ENCODE measurements around the gene ENHO.
"Not testable (repeated sequence)": the region's sequence is repeated elsewhere in the genome, so short reads cannot be mapped to it uniquely, and the experiment has no call there.

ENHO gene

DNA sequence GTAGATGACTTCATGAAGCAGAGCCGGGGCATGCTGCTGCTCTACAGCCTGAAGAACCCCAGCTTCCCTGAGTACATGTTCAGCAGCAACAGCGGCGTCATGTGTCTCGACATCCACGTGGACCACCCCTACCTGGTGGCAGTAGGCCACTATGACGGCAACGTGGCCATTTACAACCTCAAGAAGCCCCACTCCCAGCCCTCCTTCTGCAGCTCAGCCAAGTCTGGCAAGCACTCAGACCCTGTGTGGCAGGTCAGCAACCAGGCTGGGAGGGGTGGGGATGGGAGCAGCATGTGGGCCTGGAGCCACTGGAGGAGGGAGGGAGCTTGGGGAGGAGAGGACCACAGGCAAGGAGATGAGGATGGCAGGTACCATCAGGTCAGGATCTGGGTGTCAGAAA lies 16.2 kb downstream of the ENHO start:
- DNase-seq (ENCODE audit: low read depth), result no peak

DNA sequence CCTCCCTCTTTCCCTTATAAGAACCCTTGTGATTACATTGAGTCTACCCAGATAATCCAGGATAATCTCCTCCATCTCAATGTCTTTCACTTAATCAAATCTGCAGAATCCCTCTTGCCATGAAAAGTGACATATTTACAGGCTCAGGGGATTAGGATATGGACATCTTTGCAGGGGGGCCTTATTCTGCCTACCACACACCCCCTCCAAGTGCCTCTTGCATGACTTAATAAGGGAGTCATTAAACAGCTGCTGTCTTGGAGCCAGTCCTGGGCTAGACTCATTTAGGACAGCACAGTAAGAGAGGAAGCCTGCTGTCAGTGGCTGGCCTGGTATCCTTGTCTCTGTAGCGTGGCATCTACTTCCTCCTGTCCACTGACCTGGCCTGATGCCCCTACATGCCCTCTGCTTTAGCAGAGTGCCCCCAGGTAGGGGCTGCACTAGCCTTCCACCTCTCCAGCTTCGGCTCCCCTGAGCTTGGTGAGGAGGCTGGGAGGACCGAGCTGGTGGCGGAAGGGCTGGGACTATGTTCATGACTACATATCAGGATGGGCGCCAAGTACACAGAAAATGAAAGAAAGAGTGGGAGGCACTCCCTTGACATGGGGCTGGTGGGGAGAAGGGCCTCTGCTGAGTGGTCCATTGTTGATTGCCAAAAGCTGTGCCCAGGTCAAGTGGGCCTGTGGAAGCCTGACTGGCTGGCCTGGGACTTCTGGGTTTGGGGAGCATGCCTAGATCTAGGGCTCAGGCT lies 17.2 kb downstream of the ENHO start:
- no peak for DNase-seq (ENCODE audit: low read depth)

DNA sequence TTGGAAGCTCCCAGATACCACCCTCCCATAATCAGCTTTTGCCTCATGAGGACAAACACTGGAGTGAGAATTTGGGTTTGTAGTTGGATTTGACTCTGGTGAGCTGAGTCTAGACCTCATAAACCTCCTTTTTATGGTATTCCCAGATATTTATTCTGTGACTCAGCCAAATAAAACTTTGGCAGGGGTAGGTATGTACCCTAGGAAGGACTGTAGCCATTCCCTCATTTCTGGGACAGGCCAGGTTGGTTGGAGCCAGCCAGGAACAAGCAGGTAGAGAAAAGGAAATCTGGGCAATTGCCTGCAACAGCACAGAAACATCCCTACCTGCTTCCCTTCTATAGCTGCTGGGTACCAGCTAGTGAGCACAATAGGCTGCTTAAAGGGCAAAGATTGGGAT lies 19.4 kb downstream of the ENHO start:
- DNase-seq (ENCODE audit: low read depth), result no peak

DNA sequence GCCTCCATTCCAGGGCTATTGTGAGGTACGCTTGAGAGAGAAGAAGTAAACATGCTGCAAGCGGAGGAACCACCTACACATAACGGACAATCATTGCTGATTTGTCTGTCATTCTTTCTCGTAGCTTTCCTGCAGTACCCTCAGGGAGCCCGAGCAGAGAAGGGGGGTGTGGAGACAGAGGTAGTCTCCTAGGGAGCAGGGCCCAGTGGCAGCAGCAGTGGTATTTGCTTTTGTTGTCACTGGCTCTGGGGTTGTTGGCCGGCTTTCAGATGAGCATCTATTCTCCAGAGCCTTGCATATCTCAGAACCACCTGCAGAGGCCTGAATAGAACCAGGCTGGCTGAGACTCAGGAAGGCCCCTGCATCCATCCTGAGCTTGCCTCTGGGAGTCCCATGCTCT lies 19.9 kb downstream of the ENHO start:
- no peak for DNase-seq (ENCODE audit: low read depth)

DNA sequence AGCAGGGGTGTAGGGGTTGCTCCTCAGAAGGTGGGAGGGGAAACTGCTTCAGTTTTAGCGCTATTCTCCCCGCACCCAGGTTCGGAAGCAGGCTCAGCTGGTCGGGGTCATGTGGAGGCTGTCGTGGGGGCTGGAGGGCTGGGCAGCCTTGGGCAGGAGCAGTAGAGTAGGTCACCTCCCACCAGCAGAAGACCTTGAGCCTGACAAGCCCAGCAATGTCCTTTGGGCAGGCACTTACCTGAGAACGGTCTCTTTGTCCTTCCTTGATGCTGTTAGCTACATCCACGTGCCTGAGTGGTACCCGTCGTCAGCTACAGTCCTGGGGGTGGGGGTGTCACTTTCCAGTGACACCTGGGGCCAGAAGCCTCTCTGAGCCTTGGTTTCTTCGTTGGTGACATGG lies 20.3 kb downstream of the ENHO start:
- DNase-seq (ENCODE audit: low read depth), result no peak

DNA sequence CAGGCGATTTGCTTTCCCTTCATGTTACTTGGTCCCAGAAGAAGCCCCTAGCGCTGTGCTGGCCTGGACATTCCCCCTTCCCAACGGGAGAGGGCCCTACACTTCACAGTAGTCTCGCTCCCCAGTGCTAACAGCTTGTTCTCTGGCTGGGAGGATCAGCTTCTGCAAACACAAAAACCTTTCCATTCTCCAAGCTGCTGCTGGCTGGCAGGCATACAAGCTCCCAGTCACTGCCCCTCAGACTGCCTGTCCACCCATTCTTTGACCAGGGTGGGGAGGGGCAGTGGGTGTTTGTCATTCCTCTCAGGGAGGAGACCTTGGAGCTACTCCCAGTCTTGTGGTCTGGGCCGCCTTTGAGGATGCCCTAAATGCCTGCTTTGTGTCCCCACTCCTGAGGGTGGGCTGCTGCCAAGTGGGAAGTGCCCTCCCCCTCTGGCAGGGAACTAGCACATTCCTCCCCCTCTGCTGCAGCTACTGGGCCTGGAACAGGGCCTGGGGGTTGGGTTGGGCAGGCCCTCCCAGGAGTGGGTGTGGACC lies 20.8 kb downstream of the ENHO start:
- no peak for DNase-seq (ENCODE audit: low read depth)

DNA sequence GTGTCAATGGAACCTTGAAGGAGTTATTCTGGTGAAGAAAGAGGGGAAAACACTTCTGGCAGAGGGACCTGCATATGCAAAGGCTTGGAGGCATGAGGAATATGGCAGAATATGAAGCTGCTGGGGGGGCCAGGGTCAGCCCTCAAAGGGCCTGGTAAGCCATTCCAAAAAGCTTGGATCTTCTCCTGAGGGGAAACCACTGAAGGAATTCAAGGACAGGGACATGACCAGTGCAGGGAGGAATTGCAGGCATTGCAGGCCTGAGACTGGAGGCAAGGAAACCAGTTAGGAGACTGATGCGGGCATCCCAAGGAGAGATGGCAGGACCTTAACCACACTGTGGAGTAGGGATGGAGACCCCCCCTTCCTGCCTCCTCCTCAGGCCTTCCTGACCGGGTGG lies 21.4 kb downstream of the ENHO start:
- DNase-seq (ENCODE audit: low read depth), result no peak

DNA sequence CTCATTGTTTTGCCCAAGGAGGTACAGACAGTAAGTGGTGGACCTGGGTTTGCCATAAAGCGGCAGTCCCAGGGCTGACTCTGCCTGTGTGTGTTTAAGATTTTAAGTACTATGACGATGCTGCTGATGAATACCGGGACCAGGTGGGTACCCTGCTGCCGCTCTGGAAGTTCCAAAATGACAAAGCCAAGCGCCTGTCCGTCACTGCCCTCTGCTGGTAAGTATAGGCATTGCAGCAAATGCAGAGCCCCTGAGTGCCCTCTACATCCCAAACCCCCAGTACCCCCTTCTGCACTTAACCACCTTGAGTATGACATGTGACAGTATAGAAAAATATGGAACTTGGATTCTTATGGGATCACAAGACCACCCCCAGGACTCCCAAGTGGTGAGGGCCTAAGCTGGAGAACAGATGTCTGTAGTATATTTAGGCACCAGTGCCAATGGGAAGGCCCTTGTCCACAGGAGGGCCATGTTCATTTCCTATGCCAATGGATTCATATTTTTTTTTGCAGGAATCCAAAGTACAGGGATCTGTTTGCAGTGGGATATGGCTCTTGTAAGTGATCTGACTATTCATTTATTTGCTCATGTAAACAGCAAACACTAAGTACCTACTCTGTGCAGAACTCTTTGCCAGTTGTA lies 22.0 kb downstream of the ENHO start:
- peak; percentile 5 for DNase-seq (ENCODE audit: low read depth)

DNA sequence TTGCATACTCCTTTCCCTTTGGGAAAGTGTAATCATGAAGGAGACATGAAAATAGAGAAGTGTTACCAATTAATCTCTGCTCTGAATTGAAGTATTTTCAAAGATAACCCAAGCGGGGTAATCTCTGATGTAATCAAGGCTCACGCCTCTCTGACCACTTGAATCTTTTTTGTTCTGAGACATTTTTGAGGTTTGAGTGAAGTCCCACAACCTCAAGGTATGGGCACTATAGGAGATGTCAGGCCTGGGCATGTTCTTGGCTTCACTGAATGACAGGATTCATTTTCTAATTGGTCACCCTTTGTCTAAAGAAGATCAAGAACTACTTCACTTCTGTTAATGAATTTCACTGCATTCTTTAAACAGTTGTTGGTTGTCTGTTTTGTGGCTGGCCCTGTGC lies 23.7 kb downstream of the ENHO start:
- no peak for DNase-seq (ENCODE audit: low read depth)

DNA sequence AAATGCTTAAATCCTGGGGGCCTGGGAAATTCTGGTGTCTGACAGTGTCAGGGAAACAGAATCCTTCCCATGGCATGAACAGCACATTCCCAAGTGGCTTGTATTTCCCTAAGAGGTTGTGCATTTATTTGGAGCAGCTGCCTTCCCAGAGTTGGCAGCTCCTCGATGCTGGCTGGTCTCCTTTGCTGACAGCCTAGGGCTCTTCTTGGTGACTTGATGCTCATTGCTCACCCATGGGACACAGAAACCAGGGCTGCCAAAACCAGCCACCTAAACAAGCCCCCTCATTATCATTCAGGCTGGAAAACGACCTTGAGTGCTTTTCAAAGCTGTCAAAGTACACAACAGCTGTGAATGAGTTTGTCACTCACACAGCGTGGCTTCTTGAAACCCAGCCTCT lies 24.2 kb downstream of the ENHO start:
- DNase-seq (ENCODE audit: low read depth), result no peak

DNA sequence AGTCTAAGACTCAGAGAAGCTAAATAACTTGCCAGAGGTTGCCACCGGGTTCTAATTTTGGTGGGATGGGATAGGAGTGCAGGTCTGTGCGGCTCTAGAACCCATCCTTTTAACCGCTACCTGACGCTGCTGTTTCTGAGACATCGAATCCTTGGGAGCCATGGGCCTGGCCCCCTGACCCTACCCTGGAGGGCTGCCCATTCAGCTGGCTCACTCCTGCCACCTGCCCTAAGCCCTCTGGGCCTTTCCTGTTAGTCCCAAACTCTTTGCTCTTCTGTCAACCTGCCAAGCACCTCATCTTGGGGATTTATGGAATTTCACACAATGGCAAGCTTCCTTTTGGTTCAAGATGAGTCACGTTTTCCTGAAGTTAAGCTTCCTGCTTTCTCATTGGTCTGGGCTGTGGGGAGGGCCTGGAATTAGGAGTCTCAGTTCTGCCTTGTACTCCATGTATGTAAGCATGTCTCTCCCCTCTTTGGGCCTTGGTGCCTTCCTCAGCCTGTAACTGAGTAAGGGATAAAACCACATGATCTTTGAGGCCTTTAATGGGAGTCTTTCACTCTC lies 26.6 kb downstream of the ENHO start:
- peak; percentile 20 for DNase-seq (ENCODE audit: low read depth)

DNA sequence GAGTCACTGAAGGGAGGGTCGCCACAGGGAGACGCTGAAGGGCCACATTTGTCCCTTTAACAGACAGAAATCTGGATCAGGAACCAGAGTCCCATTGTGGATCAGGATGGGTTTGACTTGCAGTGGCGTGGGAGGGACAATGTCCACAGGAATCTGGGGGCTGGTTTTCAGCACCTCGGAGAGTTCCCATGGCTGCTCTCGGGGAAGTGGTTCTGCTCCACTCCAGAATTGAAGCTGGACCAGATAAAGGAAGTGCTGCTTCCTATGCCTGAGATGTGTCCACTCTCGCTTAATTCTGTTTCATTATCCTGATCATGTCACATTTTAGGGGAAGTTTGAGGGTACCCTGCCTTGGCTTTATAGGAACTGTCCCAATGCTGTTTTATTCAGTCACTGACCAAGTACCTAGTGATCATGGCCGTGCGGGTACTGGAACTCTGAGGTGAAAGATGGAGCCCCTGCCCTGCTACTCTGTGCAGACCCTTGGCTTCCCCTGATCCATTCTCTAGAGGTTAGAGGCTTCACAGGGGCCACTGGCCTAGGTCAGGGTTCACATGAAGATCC lies 28.7 kb downstream of the ENHO start:
- DNase-seq (ENCODE audit: low read depth), result peak; percentile 9

DNA sequence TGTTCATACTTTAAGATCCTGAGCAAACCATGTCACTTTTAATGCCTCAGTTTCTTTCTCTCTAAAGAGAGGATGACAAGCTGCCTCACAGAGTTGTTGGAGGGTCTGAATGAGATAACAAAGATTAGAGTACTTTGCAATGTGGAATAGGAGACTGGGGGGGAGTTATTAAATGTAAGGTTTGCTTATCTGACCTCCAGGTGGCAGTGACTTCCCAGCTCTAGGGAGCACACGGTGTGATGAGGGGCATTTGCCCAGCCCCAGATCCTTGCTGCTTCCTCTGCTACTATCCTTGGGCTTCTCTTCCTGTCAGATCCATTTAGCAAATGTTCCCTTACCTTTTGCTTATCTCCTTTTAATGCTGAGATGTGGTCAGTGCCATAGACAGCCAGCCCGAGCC lies 30.7 kb downstream of the ENHO start:
- no peak for DNase-seq (ENCODE audit: low read depth)

DNA sequence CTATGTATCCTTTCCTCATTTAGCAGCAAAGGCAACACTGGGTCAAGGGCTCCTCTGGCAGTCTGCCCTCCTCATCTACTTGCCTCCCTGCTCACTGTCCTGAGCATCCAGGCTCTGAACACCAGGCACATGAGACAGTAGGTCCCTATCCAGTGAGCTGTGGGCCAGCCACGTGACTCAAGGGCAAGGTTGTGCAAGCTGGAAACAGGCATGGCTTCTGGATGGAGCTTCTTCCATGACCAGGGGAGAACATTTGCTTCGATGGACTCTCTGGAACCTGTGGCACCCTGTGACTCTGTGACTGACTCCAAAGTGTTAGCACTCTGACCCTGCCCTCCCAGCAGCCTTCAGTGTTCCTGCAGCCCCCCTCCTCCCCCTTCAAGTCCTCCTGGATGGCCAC lies 31.2 kb downstream of the ENHO start:
- no peak for DNase-seq (ENCODE audit: low read depth)

DNA sequence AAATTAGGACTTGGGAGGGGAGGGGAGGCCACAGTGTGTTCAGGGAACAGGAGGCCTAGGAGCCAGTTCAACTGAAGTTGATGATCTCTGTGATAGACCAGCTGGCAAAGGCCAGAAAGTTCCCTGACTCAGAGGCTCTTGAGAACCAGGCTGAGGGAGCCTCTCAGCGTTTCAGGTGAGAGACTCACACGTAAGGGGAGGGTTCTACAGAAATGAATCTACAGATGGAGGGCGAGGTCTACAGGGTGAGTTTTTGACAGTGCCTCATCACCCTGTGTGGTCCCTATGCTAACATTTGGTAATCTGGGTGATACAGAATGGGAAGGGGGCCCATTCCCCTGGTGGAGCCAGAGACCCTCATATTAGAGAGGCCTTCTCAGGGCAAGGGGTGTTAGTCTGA lies 32.0 kb downstream of the ENHO start:
- DNase-seq (ENCODE audit: low read depth), result no peak

DNA sequence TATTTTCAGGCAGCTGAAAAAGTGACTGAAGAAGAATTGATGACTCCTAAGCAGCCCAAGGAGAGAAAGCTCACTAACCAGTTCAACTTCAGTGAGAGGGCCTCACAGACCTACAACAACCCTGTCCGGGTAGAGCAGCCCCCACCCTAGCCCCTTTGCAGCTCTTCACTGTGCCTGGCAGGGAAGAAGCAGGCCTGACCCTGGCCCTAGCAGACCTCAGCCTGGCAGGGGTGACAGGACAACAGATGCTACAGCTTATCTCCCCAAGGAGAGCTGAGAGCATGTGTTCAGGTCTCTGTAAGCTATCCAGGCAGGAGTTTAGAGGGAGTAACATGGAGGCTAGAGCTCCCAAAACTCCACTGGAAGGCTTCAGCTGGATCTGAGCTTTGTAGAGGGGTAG lies 32.4 kb downstream of the ENHO start:
- no peak for DNase-seq (ENCODE audit: low read depth)

DNA sequence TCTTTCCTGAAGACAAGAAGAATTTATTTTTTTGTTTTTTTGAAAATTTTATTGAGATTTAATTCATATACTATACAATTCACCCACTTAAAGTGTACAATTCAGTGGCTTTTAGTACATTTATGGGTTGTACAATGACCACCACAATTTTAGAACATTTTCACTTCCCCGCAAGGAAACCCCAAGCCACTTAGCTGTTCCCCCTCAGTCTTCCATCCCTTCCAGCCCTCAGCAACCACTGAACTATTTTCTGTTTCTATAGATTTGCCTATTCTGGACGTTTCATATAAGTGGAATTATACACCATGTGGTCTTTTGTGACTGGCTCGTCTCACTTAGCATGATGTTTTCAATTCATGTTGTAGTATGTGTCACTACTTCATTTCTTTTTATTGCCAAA lies 36.2 kb downstream of the ENHO start:
- DNase-seq (ENCODE audit: low read depth), result no peak

DNA sequence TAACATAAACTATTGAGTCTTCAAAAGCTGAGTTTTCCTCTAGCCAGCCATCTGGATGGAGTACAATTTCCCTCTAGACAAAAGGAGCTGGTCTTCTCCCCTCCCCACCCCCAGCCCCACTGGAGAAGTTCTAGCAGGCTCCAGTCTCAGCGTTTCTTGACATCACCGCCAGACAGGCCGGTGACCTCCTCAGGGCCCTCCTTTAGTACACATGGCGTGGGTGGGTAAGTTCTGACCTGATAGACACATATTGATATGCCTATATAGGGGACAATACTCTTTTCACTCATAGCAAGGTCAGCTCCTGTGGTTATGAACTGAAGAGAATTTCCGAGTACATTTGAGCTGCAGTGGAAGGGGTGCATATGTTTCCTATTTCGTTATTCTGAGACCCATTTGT lies 37.0 kb downstream of the ENHO start:
- no peak for DNase-seq (ENCODE audit: low read depth)

DNA sequence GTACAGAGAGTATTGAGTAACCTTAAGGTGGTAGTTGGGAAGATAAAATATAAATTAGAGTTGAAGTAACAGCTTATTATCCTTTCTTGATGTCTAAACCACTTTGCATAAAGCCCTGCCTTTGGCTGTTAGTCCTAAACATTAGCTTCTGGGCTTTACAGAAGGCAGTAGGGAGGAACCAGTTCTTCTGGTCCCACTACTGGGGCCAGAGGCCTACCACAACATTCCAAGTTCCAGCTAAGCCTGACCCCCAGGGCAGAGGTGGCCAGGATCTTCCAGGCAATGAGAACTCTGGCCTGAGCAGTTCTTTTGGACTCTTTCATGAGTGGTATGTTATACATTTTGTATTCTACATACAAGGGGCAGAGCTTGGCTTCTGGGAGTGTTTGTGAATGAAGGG lies 38.1 kb downstream of the ENHO start:
- DNase-seq (ENCODE audit: low read depth), result no peak

DNA sequence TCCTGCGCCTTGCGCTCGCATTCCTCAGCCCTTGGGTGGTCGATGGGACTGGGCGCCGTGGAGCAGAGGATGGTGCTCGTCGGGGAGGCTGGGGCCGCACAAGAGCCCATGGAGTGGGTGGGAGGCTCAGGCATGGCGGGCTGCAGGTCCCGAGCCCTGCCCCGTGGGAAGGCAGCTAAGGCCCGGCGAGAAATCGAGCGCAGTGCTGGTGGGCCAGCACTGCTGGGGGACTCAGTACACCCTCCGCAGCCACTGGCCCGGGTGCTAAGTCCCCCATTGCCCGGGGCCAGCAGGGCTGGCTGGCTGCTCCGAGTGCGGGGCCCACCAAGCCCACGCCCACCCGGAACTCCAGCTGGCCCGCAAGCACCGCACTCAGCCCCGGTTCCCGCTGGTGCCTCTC lies 40.0 kb downstream of the ENHO start:
- not testable (repeated sequence) for DNase-seq (ENCODE audit: low read depth)

DNA sequence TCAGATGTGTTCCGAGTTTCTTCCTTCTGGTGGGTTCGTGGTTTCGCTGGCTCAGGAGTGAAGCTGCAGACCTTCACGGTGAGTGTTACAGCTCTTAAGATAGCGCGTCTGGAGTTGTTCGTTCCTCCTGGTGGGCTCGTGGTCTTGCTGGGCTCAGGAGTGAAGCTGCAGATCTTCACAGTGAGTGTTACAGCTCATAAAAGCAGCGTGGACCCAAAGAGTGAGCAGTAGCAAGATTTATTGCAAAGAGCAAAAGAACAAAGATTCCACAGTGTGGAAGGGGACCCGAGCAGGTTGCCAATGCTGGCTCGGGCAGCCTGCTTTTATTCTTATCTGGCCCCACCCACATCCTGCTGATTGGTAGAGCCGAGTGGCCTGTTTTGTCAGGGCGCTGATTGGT lies 41.2 kb downstream of the ENHO start:
- DNase-seq (ENCODE audit: low read depth), result not testable (repeated sequence)

DNA sequence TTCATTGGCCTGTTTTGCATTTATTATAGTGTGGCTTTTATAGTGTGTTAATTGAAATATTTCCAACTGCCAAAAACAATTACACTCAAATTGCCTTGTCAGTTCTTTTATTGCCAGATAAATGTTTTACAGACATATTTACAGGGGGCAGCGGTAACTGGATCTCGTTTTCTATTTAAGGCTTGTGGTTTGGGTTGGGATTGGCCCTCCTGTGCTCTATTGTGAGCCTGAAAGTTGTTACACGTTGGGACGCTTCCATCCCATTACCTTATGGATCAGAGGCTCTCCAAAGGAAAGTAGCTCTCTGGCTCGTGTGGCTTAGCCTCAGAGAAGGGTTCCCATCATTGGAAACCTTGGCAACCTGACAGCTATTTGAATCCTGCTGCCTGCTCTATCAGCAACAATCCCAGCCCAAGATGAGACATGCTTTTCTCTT lies 43.3 kb downstream of the ENHO start:
- DNase-seq (ENCODE audit: low read depth), result no peak

DNA sequence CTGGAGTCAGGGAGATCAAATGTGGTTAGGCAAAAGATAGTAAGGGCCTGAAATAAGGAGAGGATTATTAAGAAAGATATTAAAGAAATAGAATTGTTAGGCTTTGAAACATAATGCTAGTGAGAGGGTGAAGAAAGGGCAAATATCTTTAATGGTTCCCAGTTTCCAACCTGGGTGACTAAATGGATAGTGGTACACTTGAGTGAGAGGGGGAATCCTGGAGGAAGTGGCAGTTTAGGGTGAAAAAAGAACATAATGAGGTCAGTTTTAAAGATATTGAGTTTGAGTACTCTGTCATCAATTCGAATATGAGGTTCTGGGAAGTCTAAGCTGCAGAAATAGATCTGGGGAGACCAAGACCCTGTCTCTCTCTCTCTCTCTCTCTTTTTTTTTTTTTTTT lies 45.2 kb downstream of the ENHO start:
- DNase-seq (ENCODE audit: low read depth), result no peak

Data from HS-5 (cell line).